ENCODE measurements around the gene LAMA3. TPM values are rescaled to one million over a fixed set of nuclear protein-coding genes. Genes with fewer than 3 reads are reported as not detected.

Gene LAMA3
- total RNA-seq, 2 donors from 2014 or later, result 5.0 to 6.4 TPM

DNA sequence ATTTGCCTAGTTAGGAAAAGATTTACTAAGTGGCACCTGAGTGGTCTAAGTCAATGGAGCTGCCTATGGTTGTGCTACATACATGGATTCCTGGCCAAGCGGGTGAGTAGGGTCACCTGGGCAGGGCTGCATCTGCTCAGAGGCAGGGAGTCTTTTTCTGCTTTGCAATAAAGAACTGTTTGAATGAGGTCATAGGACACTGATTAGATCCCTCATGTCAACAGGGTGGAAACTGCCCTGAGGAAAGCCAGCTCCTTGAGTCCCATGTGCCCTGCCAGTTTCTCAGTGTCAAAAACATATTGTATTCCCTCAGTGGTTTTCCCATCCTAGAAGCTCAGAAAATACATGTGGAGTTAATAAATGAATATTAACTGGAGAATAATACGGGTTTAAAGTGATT, 4.6 kb downstream of the LAMA3 start:
- DNase-seq (ENCODE audit: low spot score), result no peak
- Histone ChIP-seq H3K27ac (no peak overlapping the region), H3K36me3 (no peaks in the 10 kb centered on the region), H3K4me1 (peaks cover 0 to 13% of the 10 kb centered on the region in 2 donors), H3K27me3 (no peaks in the 10 kb centered on the region), H3K4me3 (no peak overlapping the region), H3K9me3 (no peaks in the 10 kb centered on the region)
- TF ChIP-seq, protein P1, sequence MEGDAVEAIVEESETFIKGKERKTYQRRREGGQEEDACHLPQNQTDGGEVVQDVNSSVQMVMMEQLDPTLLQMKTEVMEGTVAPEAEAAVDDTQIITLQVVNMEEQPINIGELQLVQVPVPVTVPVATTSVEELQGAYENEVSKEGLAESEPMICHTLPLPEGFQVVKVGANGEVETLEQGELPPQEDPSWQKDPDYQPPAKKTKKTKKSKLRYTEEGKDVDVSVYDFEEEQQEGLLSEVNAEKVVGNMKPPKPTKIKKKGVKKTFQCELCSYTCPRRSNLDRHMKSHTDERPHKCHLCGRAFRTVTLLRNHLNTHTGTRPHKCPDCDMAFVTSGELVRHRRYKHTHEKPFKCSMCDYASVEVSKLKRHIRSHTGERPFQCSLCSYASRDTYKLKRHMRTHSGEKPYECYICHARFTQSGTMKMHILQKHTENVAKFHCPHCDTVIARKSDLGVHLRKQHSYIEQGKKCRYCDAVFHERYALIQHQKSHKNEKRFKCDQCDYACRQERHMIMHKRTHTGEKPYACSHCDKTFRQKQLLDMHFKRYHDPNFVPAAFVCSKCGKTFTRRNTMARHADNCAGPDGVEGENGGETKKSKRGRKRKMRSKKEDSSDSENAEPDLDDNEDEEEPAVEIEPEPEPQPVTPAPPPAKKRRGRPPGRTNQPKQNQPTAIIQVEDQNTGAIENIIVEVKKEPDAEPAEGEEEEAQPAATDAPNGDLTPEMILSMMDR (IDR thresholded peaks at IDR 0.05), result no peak

DNA sequence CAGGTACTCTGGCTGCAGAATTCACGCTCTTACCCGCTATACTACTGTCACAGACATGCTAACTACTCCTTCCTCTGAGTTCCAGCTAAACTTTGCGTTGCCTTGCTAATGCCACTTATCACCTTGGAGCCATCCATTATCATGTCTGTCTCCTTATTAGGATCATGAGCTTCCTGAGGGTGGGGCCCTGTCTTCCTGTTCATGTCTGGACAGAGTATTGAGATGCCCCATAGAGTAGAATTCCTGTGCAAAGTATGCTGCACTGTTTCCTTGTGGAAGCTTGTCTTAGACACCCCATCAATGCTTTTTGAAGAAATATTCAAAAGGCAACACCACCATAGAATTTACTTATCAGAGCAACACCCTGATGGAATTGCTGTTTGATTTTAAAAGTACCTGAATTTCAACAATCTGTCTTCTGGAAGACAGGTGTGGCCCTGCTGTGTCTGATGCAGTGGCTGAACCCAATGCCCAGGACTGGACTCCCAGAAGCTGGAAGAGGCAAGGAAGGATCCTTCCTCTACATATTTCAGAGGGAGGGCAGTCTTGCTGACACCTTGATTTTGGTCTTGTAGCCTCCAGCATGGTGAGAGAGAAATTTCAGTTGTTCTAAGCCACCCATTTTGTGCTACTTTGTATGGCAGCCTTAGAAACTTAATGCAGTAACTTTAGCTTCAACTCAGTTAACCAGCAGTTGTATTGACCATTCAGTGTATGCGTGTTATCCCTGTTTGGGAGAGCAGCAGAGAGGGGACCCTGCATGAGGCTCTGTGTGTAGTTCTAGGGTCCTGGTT, 5.6 kb downstream of the LAMA3 start:
- no peak overlapping the region for H3K4me3 ChIP-seq
- no peak overlapping the region for H3K27ac ChIP-seq
- TF ChIP-seq, protein P1 (IDR thresholded peaks at IDR 0.05), result no peak
- H3K27me3 ChIP-seq, result no peaks in the 10 kb centered on the region
- H3K36me3 ChIP-seq, result no peaks in the 10 kb centered on the region
- no peak for DNase-seq (ENCODE audit: low spot score)
- H3K4me1 ChIP-seq, result peaks cover 0 to 7% of the 10 kb centered on the region in 2 donors
- H3K9me3 ChIP-seq, result no peaks in the 10 kb centered on the region

DNA sequence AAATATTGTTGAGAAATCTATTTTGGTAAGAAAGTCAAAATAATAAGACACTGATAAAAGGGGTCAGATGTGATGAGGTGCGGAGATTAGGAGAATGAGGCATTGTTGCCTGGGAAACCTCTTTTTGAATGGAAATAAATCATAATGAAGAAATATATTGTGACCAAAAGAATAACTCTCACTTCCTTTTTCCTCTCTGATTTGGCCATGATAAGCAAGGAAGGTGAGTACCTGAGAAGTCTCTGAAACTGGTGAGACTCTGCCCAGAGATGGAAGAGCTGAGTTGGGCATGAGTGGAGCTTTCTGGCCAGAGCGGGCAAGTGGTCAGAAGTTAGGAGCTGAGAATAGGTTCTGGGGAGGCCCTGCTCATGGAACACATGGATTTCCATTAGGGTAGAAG, 11.8 kb downstream of the LAMA3 start:
- H3K27ac ChIP-seq, result no peak overlapping the region
- TF ChIP-seq, protein P1 (IDR thresholded peaks at IDR 0.05), result no peak
- no peak for DNase-seq (ENCODE audit: low spot score)
- no peaks in the 10 kb centered on the region for H3K27me3 ChIP-seq
- H3K9me3 ChIP-seq, result no peaks in the 10 kb centered on the region
- H3K36me3 ChIP-seq, result no peaks in the 10 kb centered on the region
- H3K4me1 ChIP-seq, result no peaks in the 10 kb centered on the region
- H3K4me3 ChIP-seq, result no peak overlapping the region

DNA sequence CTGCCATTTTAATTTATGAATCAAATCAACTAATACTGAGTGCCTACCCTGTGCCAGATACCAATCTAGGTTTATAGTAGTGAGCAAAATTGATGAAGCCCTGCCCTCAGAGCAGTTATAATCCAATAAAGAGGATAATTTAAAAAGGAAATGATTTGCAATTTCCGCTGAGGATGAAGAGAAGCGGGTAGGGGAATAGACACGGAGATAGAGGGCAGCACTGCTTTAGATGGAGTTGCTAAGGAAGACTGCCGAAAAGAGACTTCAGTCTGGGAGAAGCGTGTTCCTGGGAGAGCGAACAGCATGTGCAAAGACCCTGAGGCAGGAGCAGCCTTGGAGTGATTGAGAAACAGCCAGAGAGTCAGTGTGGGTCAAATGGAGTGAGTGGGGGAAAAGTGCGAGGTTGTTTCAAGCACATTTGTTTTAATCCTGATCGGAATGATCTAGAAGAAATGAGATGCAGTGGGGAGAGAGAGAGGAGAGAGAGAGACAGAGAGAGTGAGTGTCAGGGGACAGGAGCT, 12.4 kb downstream of the LAMA3 start:
- no peaks in the 10 kb centered on the region for H3K9me3 ChIP-seq
- H3K4me3 ChIP-seq, result no peak overlapping the region
- H3K4me1 ChIP-seq, result no peaks in the 10 kb centered on the region
- no peak overlapping the region for H3K27ac ChIP-seq
- TF ChIP-seq, protein P1 (IDR thresholded peaks at IDR 0.05), result no peak
- no peaks in the 10 kb centered on the region for H3K27me3 ChIP-seq
- no peaks in the 10 kb centered on the region for H3K36me3 ChIP-seq
- DNase-seq (ENCODE audit: low spot score), result no peak

DNA sequence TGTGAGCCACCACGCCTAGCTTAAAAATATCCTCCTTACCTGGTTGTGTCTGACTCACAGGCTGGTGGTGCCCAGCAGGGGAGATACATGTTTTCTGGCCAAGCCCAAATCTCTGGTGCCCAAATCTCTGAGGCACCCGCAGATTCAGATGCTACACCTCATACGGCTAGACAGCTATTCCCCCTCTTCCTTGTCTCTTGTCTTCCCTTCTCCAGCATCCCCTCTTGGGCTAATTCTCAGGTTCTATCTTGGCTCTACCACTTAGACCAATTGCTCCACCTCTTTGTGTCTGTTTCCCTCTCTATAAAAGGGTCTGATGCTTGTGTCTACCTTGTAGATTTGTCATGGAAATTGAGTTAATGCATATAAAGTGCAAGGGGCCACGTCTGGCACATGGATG, 13.4 kb downstream of the LAMA3 start:
- peaks cover 0 to 5% of the 10 kb centered on the region in 2 donors for H3K9me3 ChIP-seq
- TF ChIP-seq, protein P1 (IDR thresholded peaks at IDR 0.05), result no peak
- no peaks in the 10 kb centered on the region for H3K27me3 ChIP-seq
- no peak overlapping the region for H3K27ac ChIP-seq
- H3K4me3 ChIP-seq, result no peak overlapping the region
- DNase-seq (ENCODE audit: low spot score), result no peak
- no peaks in the 10 kb centered on the region for H3K36me3 ChIP-seq
- H3K4me1 ChIP-seq, result no peaks in the 10 kb centered on the region

All from right atrium auricular region (tissue), 2 donors.